Lower leg skin (tissue), 3 donors: Measurements from ENCODE around the gene TNP1.

Source experiments
- CTCF ChIP-seq, 3 donors: fragments of 450-650 bp; IDR thresholded peaks; one replicate each; pipeline ENCODE4 v1.5.1; 2016; ENCODE audit warnings: antibody characterized with exemption in 3 of 3, mild to moderate bottlenecking in 3 of 3, moderate library complexity in 2 of 3
- POLR2A ChIP-seq, 2 donors: fragments of 450-650 bp; IDR thresholded peaks; one replicate each; pipeline ENCODE4 v1.6.1; 2016 to 2017; ENCODE audit warnings: antibody characterized with exemption in 2 of 2, mild to moderate bottlenecking in 1 of 2, moderate library complexity in 1 of 2

GRCh38 chr2:216842636-216843035 is 17.2 kb downstream of the TNP1 start:
- no peak for TF ChIP-seq CTCF (IDR thresholded peaks at IDR 0.05)
- no peak for TF ChIP-seq POLR2A (IDR thresholded peaks at IDR 0.05)
